ENCODE results near the gene SETD3.

- TF ChIP-seq REST (IDR thresholded peaks at IDR 0.05; ENCODE audit: borderline replicate concordance) (no peak), EP300 (conservative IDR thresholded peaks at IDR 0.05; ENCODE audit: poor library complexity, severe bottlenecking) (no peak), CTCF (IDR thresholded peaks at IDR 0.05; ENCODE audit: poor library complexity, severe bottlenecking) (no peak), MXI1 (conservative IDR thresholded peaks at IDR 0.05; ENCODE audit: poor library complexity, severe bottlenecking) (no peak), EZH2 (IDR thresholded peaks at IDR 0.05; ENCODE audit: borderline replicate concordance, insufficient read depth, low read length, poor library complexity, severe bottlenecking) (no peak), RAD21 (conservative IDR thresholded peaks at IDR 0.05) (no peak), POLR2AphosphoS5 (IDR thresholded peaks at IDR 0.05) (no peak), TAF1 (IDR thresholded peaks at IDR 0.05; ENCODE audit: low read depth) (no peak), SMC3 (conservative IDR thresholded peaks at IDR 0.05; ENCODE audit: poor library complexity) (no peak)
Measured at GRCh38 chr14:99430491-99430890, 50.2 kb downstream of the SETD3 start.
